Erythroblast (primary cell): ENCODE results near the gene PCYT2.

ENCODE experiments used
- GATA1 ChIP-seq: IDR thresholded peaks from 2 replicates; pipeline ENCODE4 v1.6.1; 2011; ENCODE audit warnings: low read depth, mild to moderate bottlenecking, control low read depth, low read length, moderate library complexity
- POLR2A ChIP-seq: IDR thresholded peaks from 2 replicates; pipeline ENCODE4 v1.6.1; 2011; ENCODE audit warnings: mild to moderate bottlenecking, low read length

- TF ChIP-seq POLR2A (no peak), GATA1 (no peak)
Measured at GRCh38 chr17:81877569-81877968, 33.6 kb downstream of the PCYT2 start.
